CD4-positive, alpha-beta T cell (primary cell): Measurements from ENCODE around the gene PSMF1. TPM values are rescaled to one million over a fixed set of nuclear protein-coding genes. Genes with fewer than 3 reads are reported as not detected.

Experiments
- ATAC-seq: fragments of 200-7000 bp; cut with Tn5 transposase; one replicate; pipeline ENCODE4 v1.10.0; 2022; ENCODE audit warnings: mild to moderate bottlenecking; ENCODE audit not compliant: poor library complexity
- CTCF ChIA-PET: fragments of 350-600 bp; sonication (Branson Sonifier 250); formaldehyde crosslinking; loops from one replicate; lab custom pipeline; 2021; ENCODE audit warnings: antibody characterized with exemption, inconsistent platforms; lab: Charles Lee
- POLR2A ChIA-PET: fragments of 350-600 bp; sonication (Branson Sonifier 250); formaldehyde crosslinking; loops from one replicate; lab custom pipeline; 2021; ENCODE audit warnings: antibody characterized with exemption, inconsistent platforms; lab: Charles Lee
- DNase-seq, 14 experiments: peaks; one replicate each; pipeline ENCODE4 v3.0.0-alpha.2; 2013 to 2020; ENCODE audit warnings: mixed read lengths in 2 of 14
- H3K27ac ChIP-seq, 2 donors: one replicate each; pipeline versions ENCODE4 v1.5.1 to v1.7.0; 2013; ENCODE audit warnings: low read length in 2 of 2, low read depth in 1 of 2, mild to moderate bottlenecking in 1 of 2
- H3K27me3 ChIP-seq, 2 experiments: 1 replicate in 1 of 2; 2 replicates in 1 of 2; pipeline versions ENCODE4 v1.6.1 to v1.7.0; 2013; ENCODE audit warnings: low read length in 2 of 2, control low read depth in 1 of 2, mild to moderate bottlenecking in 1 of 2, moderate library complexity in 1 of 2; ENCODE audit not compliant: insufficient read depth in 2 of 2, control insufficient read depth in 1 of 2
- H3K36me3 ChIP-seq: one replicate; pipeline ENCODE4 v1.6.1; 2013; ENCODE audit warnings: low read length, control low read depth; ENCODE audit not compliant: insufficient read depth
- H3K4me1 ChIP-seq: one replicate; pipeline ENCODE4 v1.6.1; 2013; ENCODE audit warnings: low read length, control low read depth; ENCODE audit not compliant: insufficient read depth
- H3K4me3 ChIP-seq: one replicate; pipeline ENCODE4 v1.5.1; 2013; ENCODE audit warnings: mild to moderate bottlenecking, low read length, moderate library complexity
- H3K9me3 ChIP-seq, 2 experiments: 1 replicate in 1 of 2; 2 replicates in 1 of 2; pipeline versions ENCODE4 v1.6.1 to v1.7.0; 2013; ENCODE audit warnings: low read length in 2 of 2, mild to moderate bottlenecking in 2 of 2, control low read depth in 1 of 2, moderate library complexity in 1 of 2; ENCODE audit not compliant: control insufficient read depth in 1 of 2, insufficient read depth in 1 of 2
- H3K27ac Mint-ChIP-seq: one replicate; pipeline ENCODE4 v1.8.0; 2020; ENCODE audit warnings: mixed read lengths
- H3K27me3 Mint-ChIP-seq: one replicate; pipeline ENCODE4 v1.8.0; 2021; ENCODE audit warnings: mixed read lengths
- H3K36me3 Mint-ChIP-seq: one replicate; pipeline ENCODE4 v1.8.0; 2021; ENCODE audit warnings: low read depth, mixed read lengths
- H3K4me1 Mint-ChIP-seq: one replicate; pipeline ENCODE4 v1.8.0; 2021; ENCODE audit warnings: low read depth, mixed read lengths
- H3K4me3 Mint-ChIP-seq: one replicate; pipeline ENCODE4 v1.8.0; 2020; ENCODE audit warnings: mild to moderate bottlenecking, mixed read lengths
- H3K9me3 Mint-ChIP-seq: one replicate; pipeline ENCODE4 v1.8.0; 2020; ENCODE audit warnings: mixed read lengths
- intact Hi-C, 2 experiments: fragments of 100-400 bp; cut with DNase I in 1 of 2; cut with micrococcal nuclease in 1 of 2; formaldehyde crosslinking; loops; one replicate each; pipeline versions ENCODE4 v1.15.1 to v1.9.0; 2023 to 2025; cut with DNase I, micrococcal nuclease
- total RNA-seq, 174 experiments: library from RNA in 2 of 174; stranded (reverse) in 2 of 174; gene quantifications; one replicate each; pipeline ENCODE4 v1.2.3 and lab custom pipeline; 2021 to 2026
- TF ChIP-seq, protein P1 (sequence below): fragments of 200-600 bp; IDR thresholded peaks from one replicate; pipeline ENCODE4 v1.8.0; 2022; ENCODE audit warnings: antibody characterized with exemption, mild to moderate bottlenecking

Gene PSMF1
- total RNA-seq, 2 experiments from 2014 or later, result 79.9 to 84.2 TPM

DNA sequence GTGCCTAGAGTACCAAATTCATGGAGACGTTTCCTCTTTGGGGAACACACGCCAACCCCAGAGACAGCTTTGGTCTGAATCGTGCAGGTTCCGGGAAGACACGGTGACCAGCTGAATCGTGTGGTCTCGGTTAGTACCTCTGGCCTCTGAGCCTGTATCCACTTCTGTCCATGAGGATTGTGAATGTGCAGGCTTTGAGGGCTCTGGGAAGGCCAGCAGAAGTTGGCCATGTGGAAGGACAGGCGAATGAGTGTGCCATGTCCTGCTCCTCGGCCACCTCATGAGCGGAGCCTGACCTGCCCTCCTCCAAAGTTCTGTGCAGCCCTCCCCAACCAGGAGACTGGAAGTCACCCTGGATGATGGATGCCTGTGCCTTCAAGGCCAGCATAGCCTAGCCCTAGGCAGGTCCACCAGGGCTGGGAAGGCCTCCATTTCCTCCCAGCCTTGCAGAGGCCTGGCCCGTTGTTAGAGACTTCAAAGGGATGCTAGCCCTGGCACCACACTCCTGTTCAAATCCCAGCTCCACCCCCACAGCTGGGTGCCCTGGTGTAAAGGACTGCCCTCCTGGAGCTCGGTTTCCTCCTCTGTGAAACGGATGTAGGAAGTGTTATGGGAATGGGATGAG is 68.1 kb downstream of the PSMF1 start:
- DNase-seq (no peak), ATAC-seq (no peak)
- no peak overlapping the region for H3K27ac ChIP-seq
- no peak overlapping the region for H3K4me3 ChIP-seq
- Mint-ChIP-seq H3K4me1 (peaks cover 12% of the 10 kb centered on the region), H3K9me3 (no peaks in the 10 kb centered on the region), H3K36me3 (no peaks in the 10 kb centered on the region), H3K4me3 (peak overlapping the region; percentile 68), H3K27ac (no peak overlapping the region), H3K27me3 (peaks cover 38% of the 10 kb centered on the region)
- ChIA-PET POLR2A (no interaction called here), CTCF (interaction anchor here (1.0 kb wide), 1 partner anchor 27 kb away, joined by 3 read pairs; no protein-coding TSS in a partner anchor)
- TF ChIP-seq, protein P1, sequence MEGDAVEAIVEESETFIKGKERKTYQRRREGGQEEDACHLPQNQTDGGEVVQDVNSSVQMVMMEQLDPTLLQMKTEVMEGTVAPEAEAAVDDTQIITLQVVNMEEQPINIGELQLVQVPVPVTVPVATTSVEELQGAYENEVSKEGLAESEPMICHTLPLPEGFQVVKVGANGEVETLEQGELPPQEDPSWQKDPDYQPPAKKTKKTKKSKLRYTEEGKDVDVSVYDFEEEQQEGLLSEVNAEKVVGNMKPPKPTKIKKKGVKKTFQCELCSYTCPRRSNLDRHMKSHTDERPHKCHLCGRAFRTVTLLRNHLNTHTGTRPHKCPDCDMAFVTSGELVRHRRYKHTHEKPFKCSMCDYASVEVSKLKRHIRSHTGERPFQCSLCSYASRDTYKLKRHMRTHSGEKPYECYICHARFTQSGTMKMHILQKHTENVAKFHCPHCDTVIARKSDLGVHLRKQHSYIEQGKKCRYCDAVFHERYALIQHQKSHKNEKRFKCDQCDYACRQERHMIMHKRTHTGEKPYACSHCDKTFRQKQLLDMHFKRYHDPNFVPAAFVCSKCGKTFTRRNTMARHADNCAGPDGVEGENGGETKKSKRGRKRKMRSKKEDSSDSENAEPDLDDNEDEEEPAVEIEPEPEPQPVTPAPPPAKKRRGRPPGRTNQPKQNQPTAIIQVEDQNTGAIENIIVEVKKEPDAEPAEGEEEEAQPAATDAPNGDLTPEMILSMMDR, result no peak
- H3K27me3 ChIP-seq, result peaks cover 13 to 20% of the 10 kb centered on the region in 2 experiments
- intact Hi-C loops, result no loop called here
- no peaks in the 10 kb centered on the region for H3K9me3 ChIP-seq
- peaks cover 8% of the 10 kb centered on the region for H3K4me1 ChIP-seq
- H3K36me3 ChIP-seq, result no peaks in the 10 kb centered on the region

DNA sequence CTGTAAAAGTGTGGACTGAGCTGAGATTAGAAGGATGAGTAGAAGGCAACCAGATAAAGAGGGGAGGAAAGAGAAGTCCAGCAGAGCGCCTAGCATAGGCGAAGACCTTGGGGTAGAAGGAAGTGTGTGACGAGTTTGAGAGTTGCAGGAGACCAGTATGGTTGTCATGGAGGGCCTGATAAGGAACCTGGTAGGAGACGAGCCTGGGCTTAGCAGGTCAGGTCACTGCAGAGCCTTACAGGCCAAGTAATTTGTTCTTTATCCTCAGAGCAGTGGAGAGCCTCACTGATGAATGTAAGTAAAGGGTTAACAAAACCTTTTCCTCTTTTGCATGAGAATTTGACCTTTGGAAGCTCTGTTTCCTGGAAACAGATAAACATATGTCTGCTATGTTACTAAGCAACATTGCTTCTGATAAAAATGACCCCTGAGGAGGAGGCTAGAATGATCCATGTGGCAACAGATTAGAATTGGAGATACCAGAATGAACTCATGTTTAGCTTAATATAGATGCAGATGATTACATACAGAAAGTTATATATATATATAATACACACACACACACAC is 69.3 kb downstream of the PSMF1 start:
- DNase-seq, result no peak
- no peak overlapping the region for H3K4me3 ChIP-seq

GRCh38 chr20:1188347-1188746 is 69.9 kb downstream of the PSMF1 start:
- no peaks in the 10 kb centered on the region for H3K9me3 ChIP-seq
- H3K4me3 ChIP-seq, result no peak overlapping the region
- intact Hi-C loops, result no loop called here
- H3K36me3 ChIP-seq, result no peaks in the 10 kb centered on the region
- TF ChIP-seq, protein P1, result no peak
- H3K4me1 Mint-ChIP-seq, result peaks cover 12% of the 10 kb centered on the region
- ATAC-seq, result no peak
- peaks cover 25% of the 10 kb centered on the region for H3K27me3 Mint-ChIP-seq
- no peak for DNase-seq
- peaks cover 8% of the 10 kb centered on the region for H3K4me1 ChIP-seq
- H3K36me3 Mint-ChIP-seq, result no peaks in the 10 kb centered on the region
- ChIA-PET POLR2A (no interaction called here), CTCF (no interaction called here)
- H3K27me3 ChIP-seq, result peaks cover 13 to 18% of the 10 kb centered on the region in 2 experiments
- H3K27ac Mint-ChIP-seq, result no peak overlapping the region
- H3K4me3 Mint-ChIP-seq, result no peak overlapping the region
- no peak overlapping the region for H3K27ac ChIP-seq
- H3K9me3 Mint-ChIP-seq, result no peaks in the 10 kb centered on the region

More for the DNA sequence above, 69.3 kb downstream of the PSMF1 start:
- TF ChIP-seq, protein P1, result no peak
- ChIA-PET CTCF (no interaction called here), POLR2A (no interaction called here)
- intact Hi-C loops, result no loop called here
- Histone ChIP-seq H3K9me3 (no peaks in the 10 kb centered on the region), H3K4me1 (peaks cover 8% of the 10 kb centered on the region), H3K27me3 (peaks cover 13 to 20% of the 10 kb centered on the region in 2 experiments), H3K27ac (no peak overlapping the region), H3K36me3 (no peaks in the 10 kb centered on the region)
- Mint-ChIP-seq H3K27ac (no peak overlapping the region), H3K36me3 (no peaks in the 10 kb centered on the region), H3K4me3 (no peak overlapping the region), H3K27me3 (peaks cover 30% of the 10 kb centered on the region), H3K9me3 (no peaks in the 10 kb centered on the region), H3K4me1 (peaks cover 12% of the 10 kb centered on the region)
- ATAC-seq, result no peak
